HG03432 (cell line): ENCODE results near the gene CPSF6.
"Not testable (repeated sequence)": the region's sequence is repeated elsewhere in the genome, so short reads cannot be mapped to it uniquely, and the experiment has no call there.

Experiments
- ATAC-seq: cut with Tn5 transposase; IDR thresholded peaks from one replicate; pipeline ENCODE4 v1.9.1; 2021; ENCODE audit warnings: mild to moderate bottlenecking, moderate library complexity; ENCODE audit not compliant: unreplicated experiment

CPSF6 gene, protein sequence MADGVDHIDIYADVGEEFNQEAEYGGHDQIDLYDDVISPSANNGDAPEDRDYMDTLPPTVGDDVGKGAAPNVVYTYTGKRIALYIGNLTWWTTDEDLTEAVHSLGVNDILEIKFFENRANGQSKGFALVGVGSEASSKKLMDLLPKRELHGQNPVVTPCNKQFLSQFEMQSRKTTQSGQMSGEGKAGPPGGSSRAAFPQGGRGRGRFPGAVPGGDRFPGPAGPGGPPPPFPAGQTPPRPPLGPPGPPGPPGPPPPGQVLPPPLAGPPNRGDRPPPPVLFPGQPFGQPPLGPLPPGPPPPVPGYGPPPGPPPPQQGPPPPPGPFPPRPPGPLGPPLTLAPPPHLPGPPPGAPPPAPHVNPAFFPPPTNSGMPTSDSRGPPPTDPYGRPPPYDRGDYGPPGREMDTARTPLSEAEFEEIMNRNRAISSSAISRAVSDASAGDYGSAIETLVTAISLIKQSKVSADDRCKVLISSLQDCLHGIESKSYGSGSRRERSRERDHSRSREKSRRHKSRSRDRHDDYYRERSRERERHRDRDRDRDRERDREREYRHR

DNA sequence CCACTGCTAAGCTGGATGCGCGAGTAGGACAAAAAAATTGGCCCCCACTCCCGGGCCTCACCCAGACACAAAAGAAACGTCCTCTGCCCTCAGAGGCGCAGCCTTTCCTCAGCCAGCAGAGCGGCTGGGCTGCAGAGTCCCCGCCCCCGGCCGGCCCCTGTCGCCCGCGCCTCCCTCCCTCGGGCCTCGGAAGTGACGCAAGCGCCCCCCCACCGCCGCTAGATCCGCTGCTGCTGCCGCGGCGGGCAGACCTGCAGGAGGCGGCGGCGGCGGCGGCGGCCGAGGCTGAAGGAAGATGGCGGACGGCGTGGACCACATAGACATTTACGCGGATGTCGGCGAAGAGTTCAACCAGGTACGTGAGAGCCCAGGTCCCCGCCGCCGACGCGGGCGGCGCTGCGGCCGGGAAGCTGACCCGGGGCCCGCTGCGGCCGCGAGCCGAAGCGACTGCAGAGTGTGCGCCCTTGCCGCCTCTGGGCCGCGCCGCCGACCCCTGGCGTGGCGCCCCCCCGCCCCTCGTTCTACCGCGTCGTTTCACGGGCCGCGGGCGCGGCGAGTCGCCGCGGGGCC is at the start of gene CPSF6:
Gene CPSF6 (plus strand): TSS at position 218 of the 570 bp plus-strand sequence. CDS start 78 bp downstream, at position 296.
- peak; percentile 96 for ATAC-seq

DNA sequence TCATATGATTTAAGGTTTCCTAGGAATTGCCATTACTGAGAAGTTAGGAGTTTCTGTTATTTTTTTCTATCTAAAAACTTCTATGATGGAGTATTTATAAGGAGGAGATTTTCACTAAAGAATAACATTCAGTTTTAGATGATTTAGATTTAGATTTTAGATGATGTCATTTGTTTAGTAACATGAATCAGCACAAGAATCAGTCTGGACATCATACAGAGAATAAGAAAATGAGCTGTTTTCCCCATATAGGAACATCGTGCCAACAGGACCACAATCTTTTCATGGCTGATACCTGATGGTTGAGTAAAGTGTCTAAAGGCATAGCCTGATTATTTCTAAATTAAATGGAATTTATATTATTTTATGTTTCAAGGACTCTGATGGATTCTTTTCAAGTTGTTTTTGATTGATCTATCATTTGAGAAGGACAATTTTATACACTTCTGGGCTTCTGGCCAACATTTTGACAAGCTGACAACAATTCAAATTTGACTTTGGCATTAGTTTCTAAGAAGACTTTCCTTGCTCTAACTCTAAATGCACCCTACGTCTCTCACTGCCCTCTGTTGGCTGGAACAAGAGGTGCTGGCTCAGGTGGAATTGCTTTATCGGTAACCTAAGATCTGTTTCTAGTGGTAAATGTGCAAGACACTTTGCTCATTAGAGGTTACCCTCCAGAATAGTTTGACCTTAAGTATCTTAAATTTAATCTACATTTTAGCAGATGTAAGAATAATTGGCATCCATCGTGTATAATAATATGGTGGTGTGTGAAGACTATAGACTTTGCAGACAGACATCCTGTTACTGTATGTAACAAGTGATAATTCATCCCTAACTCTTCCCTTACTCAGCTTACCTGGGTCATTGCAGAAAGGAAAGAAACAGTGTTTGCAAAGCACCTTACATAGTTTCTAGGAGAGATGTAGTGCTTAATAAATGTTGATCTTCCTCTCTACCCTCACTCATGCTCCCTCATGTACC is 42.8 kb upstream of the CPSF6 start:
- ATAC-seq: no peak

DNA sequence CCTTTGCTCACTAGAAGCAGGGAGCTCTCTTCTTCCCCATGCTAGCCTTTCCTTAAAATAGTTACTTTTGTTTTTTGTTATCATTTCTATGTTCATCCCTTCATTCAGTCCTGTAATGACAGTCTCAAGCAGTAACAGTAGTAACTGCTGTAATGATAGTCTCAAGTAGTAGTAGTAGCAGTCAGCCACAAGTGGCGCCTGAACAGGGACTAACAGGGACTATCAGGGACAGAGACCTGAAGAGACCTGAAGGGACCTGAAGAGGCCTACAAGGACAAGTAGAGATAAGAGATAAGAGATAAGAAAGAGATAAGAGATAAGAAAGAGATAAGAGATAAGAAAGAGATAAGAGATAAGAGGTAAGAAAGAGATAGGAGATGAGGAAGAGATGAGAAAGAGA is 39.4 kb upstream of the CPSF6 start:
- ATAC-seq: not testable (repeated sequence)

GRCh38 chr12:69204191-69204590 is 35.2 kb upstream of the CPSF6 start:
- ATAC-seq: no peak

- ATAC-seq: no peak
Measured at GRCh38 chr12:69210661-69211060, 28.7 kb upstream of the CPSF6 start.

DNA sequence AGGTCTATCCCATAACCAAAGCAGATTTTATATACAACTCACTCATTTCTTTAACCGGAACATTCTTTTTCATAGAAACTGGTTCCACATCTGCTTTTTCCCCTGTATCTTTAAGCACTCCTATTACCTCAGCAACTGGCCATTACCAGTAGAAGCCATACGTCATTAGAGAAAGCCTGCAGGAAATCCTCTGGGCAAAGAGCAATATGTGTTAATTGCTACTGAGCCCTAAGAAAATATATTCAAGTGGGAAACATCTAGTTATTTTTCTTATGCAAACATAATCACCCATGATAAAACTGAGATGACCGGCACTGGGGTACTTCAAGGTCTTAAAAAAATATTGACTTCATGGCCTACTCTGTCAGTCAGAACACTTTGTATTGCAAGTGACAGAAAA is 28.2 kb upstream of the CPSF6 start:
- ATAC-seq: no peak

- no peak for ATAC-seq
Measured at GRCh38 chr12:69214169-69214568, 25.2 kb upstream of the CPSF6 start.

DNA sequence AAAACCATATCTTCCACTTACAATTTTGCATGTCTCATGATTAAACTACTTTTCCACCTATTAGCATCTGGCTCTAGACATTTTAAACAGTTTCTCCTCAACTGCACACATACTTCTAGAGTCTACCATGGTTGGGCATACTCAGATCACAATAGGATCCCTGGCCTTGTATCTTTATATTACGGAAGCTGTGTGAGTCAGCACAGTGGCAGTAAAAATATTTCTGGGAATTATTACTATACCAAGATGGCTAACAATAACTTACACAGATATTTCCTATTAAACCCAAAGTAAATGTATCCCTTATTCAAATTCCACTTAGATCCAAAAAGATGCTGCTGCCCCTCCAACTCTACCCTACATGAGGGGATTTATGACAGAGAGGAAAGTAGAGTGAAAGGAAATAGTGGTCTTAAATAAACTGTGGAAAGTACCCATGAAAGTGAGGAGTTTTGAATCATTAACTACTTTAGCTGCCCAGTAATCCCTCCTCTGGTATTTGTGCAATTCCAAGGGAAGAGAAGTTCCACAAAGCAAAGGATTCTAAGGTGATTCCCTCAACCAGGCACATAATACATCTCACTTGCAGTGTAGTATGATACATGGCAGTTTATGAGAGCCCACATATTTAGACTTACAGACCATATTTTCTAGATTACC is 14.0 kb upstream of the CPSF6 start:
- ATAC-seq: no peak

- ATAC-seq: no peak
Measured at GRCh38 chr12:69231479-69231878, 7.9 kb upstream of the CPSF6 start.

DNA sequence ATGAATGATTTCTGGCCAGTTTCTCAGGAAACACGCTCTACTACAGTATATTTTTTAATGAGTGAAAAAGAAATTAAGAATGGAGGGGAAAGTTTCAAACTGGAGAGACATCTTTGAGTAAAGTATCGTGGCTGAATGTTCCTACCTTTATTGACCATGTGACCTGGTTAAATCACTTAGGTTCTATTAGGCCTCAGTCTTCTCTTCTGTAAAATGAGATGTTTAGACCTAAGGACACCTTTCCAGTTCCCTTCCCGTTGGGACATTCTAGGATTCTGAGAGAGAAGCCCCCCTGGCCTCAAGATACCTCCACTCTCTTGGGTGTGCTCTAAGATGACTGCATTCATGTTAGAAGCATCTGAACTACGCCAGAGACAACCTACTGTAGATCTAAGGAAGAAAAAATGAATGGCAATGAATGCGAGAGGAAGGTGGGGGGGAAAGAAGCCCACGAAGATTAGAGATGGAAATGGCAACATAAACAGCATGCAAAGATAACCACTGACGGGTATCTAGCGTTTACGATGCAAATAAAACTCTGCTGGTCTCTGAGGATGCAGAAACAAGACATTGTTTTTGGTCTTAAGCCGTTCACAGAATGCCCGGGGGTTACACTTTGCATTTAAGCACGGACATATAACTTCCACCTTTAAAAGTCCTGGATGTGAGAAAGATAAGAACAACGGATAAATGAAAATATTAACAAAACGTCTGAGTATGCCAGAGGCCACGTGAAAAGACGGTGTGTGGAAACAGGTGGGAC is 599 bp upstream of the CPSF6 start:
- ATAC-seq: no peak

DNA sequence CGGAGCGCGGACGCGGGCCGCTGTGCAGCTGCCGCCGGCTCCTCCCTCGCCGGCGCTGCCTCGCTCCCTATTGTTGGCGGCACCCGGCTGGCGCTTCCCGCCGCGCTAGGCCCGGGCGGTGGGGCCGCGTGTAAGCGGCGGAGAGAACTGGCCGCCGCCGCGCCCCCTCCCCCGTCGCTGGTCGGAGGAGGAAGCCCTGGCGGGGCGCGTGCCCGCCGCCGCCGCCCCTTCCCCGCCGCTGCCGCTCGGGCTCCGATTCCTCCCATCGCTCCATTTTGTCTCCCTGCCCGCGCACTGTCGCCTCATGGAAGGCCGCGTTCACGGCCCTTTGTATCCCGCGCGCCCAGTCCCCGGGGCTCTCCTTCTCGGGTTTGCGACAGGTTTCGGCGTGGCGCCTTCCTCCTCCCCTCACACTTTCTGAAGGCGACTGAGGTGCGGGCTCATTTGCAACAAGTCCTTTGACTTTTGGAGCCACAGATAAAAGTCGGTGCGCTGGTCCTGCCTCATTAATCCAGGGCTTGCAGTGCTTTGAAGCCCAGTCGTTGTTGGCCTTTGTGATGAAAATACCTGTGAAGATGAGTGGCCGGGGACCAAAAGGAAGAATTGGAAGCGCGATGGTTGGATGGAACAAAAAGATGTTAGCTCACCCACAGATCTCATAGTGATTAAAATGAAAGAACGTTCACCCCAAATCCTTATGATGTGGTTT is 707 bp downstream of the CPSF6 start:
- peak; percentile 38 for ATAC-seq

GRCh38 chr12:69240631-69240995 is 1.2 kb downstream of the CPSF6 start:
- ATAC-seq: no peak

- no peak for ATAC-seq
Measured at GRCh38 chr12:69241438-69242092, 2.2 kb downstream of the CPSF6 start.

DNA sequence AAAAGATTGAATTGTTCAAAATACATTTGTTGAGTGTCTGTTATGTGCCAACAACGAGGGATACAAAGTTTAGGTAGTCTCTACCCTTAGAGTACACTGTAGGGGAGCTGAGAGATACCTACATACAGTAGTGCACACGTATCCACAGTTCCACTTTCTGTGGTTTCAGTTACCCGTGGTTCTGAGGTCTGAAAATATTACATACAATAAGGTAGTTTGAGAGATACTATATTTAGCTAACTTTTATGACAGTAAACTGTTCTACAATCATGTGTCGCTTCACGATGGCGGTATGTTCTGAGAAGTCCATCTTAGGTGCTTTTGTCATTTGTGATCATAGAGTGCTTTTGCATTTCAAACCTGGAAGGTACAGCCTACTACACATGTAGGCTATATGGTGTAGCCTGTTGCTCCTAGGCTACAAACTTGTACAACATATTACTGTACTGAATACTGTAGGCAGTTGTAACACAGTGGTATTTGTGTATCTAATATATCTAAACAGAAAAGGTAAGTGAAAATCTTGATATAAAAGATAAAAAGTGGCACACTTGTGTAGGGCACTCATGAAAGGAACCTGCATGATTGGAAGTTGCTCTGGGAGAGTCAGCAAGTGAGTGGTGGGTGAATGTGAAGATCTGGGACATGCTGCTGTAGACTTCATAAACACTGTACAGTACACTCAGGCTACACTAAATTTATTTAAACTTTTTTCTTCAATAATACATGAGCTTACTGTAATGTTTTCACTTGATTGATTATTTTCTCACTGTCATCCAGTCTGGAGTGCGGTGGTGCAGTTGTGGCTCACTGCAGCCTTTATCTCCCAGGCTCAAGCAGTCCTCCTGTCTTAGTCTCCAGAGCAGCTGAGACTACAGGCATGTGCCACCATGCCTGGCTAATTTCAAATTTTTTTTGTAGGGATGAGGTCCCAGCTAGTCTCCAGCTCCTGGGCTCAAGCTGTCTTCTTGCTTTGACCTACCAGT is 4.0 kb downstream of the CPSF6 start:
- peak; percentile 31 for ATAC-seq

GRCh38 chr12:69247268-69248018 is 8.1 kb downstream of the CPSF6 start:
- ATAC-seq: no peak

DNA sequence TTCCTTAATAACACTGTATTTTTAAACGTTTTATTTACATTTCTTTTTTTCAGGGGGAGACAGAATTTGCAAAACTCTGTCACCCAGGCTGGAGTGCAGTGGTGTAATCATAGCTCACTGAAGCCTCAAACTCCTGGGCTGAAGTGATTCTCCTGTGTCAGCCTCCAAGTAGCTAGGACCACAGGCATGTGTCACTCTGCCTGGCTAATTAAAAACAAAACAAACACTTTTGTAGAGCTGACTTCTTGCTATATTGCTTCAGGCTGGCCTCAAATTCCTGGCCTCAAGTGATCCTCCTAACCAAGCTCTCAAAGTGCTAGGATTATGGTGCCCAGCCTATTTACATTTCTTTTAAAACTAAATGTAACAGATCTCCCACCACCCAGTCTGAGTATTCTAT is 12.7 kb downstream of the CPSF6 start:
- ATAC-seq: no peak

DNA sequence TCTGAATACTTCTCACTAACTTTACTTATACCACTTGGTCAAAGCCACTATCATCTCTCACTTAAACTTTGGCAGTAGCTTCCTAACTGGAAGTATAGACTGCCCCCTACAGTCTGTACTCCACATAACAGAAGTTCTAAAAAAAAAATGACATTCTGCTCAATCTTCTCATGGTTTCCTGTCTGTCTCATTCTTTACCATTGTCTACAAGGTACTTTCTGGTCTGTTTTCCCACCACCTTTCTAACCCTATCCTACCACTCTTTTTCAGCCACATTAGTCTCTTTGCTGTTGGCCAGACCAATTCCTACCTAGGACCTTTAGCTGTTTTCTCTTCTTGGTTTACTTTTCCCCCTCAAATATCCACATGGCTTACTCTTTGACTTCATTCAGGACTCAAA is 14.7 kb downstream of the CPSF6 start:
- ATAC-seq: peak; percentile 66
